ENCODE results near the gene ZNF587B. TPM values are rescaled to one million over a fixed set of nuclear protein-coding genes. Genes with fewer than 3 reads are reported as not detected.

Gene ZNF587B
- 23.4 and 26.0 TPM in 2 replicates for total RNA-seq

DNA sequence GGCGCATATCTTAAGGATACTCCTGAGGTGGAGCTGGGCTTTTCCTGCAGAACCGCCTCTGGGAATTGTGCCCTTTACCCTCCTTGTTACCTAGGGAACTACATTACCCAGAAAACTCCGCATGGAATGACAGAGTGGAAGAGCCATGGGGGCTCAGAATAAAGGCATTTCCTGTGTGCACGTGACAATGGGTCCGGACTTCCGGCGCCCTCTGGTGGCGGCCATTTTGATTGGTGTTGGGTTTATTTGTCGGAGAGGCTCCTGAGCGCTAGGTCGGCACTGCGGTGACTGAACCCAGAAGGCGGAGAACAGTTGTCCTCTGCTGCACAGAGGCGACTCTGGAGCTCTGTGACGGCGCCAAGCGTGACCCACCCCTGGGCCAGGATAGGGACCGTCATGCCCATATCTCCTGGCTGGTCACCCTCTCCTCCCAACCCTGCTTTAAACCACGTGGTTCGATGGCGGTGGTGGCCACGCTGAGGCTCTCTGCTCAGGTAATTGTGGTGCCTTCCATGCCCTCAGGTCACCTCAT lies at the start of gene ZNF587B:
Gene ZNF587B (plus strand): TSS at position 229 of the 532 bp plus-strand sequence. CDS start 230 bp downstream, at position 459.

DNA sequence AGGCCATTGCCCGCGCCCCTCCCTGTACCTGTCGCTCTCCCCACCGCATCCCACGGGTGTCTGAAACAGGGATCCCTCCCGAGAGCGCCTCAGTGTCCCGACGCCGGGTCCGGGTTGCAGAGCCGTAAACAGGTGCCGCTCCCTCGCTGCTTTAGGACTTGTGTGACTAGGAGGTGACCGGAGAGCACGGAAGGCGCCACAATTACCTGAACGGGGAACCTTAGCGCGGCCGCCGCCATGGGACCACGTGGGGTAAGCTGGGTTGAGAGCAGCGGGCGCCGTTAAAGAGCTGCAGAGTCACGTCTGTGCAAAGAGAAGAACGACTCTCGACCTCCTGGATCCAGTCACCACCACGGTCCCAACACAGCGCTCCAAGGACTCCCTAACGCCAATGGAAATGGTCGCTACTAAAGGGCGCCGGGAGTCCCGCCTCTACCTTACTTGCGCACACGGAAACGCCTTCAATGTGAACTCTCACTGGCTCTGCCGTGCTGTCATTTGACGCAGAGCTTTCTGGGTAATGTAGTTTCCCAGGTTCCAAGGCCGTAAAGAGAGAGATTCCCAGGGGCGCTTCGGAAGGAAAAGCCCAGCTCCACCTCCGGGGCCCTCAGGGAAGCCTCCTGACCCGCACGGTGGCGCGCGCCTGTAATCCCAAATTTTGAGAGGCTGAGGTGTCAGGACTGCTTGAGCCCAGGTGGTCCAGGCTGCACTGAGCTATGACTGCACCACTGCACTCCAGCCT lies 15.4 kb upstream of the ZNF587B start, which contains the start of gene ZNF552:
Gene ZNF552 (minus strand): TSS at position 409 of the 742 bp plus-strand sequence. CDS start 170 bp downstream, at position 239.

GRCh38 chr19:57849666-57850473 lies 19.8 kb downstream of the ZNF587B start, which contains the start of gene ZNF587:
Gene ZNF587, plus strand, starts transcription at chr19:57849859. Its CDS starts 180 bp downstream, at chr19:57850039.

DNA sequence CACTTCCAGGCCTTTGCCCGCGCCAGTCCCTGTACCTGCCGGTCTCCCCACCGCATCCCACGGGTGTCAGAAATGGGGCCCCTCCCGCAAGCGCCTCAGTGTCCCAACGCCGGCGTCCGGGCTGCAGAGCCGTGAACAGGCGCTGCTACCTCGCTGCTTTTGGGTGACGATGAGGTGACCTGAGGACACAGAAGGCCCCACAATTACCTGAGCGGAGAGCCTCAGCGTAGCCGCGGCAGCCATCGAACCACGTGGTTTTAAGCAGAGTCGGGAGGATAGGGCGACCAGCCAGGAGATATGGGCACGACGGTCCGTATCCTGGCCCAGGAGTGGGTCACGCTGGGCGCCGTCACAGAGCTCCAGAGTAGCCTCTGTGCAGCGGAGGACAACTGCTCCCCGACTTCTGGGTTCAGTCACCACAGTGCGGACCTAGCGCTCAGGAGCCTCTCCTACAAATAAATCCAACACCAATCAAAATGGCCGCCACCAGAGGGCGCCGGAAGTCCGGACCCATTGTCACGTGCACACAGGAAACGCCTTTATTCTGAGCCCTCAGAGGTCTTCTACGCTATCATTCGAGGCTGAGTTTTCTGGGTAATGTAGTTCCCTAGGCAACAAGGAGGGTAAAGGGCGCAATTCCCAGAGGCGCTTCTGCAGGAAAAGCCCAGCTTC lies 58.6 kb downstream of the ZNF587B start, which contains the start of gene ZNF814:
Gene ZNF814 (minus strand): TSS at position 478 of the 672 bp plus-strand sequence. CDS start 235 bp downstream, at position 243.

Other genes with a start within 250 kb of the ZNF587B start
- gene ZIK1, start 246.2 kb upstream of the ZNF587B start, total RNA-seq = 3.9 and 5.3 TPM in 2 replicates
- 2.1 and 3.1 TPM in 2 replicates for gene ZNF530, start 230.4 kb upstream of the ZNF587B start, total RNA-seq
- gene ZNF134, start 216.1 kb upstream of the ZNF587B start, total RNA-seq = 13.7 and 18.8 TPM in 2 replicates
- 11.1 and 11.9 TPM in 2 replicates for gene ZNF211, start 197.1 kb upstream of the ZNF587B start, total RNA-seq
- gene ZSCAN4, start 161.4 kb upstream of the ZNF587B start, total RNA-seq = 0.24 TPM in 1 of 2 replicates, not detected in the other
- gene ZNF551, start 148.3 kb upstream of the ZNF587B start, total RNA-seq = 8.1 and 8.2 TPM in 2 replicates
- 0.64 and 1.4 TPM in 2 replicates for gene ZNF154, start 121.1 kb upstream of the ZNF587B start, total RNA-seq
- 4.1 and 4.3 TPM in 2 replicates for gene ZNF671, start 102.7 kb upstream of the ZNF587B start, total RNA-seq
- 8.7 TPM in 2 replicates for gene ZNF776, start 83.5 kb upstream of the ZNF587B start, total RNA-seq
- gene ZNF586, start 60.6 kb upstream of the ZNF587B start, total RNA-seq = 12.6 and 15.7 TPM in 2 replicates
- 4.3 and 6.7 TPM in 2 replicates for gene ZNF552, start 15.4 kb upstream of the ZNF587B start, total RNA-seq
- gene ZNF587, start 19.6 kb downstream of the ZNF587B start, total RNA-seq = 12.1 and 14.7 TPM in 2 replicates
- gene ZNF814, start 58.7 kb downstream of the ZNF587B start, total RNA-seq = 4.3 and 4.9 TPM in 2 replicates
- 8.3 and 9.9 TPM in 2 replicates for gene ZNF417, start 86.3 kb downstream of the ZNF587B start, total RNA-seq
- gene ZNF418, start 105.1 kb downstream of the ZNF587B start, total RNA-seq = 4.9 and 5.1 TPM in 2 replicates
- 2.7 and 4.9 TPM in 2 replicates for gene ZNF256, start 117.4 kb downstream of the ZNF587B start, total RNA-seq
- not detected in 2 replicates for gene C19orf18, start 144.2 kb downstream of the ZNF587B start, total RNA-seq
- 13.9 and 14.7 TPM in 2 replicates for gene ZNF606, start 172.5 kb downstream of the ZNF587B start, total RNA-seq
- under 0.01 TPM in 1 of 2 replicates, not detected in the other for gene ZSCAN1, start 203.7 kb downstream of the ZNF587B start, total RNA-seq
- 1.5 and 1.7 TPM in 2 replicates for gene ZNF135, start 229.0 kb downstream of the ZNF587B start, total RNA-seq

Data from tracheal epithelial cell (primary cell).